Naive thymus-derived CD4-positive, alpha-beta T cell (primary cell): Measurements from ENCODE around the gene ULK2. TPM values are rescaled to one million over a fixed set of nuclear protein-coding genes. Genes with fewer than 3 reads are reported as not detected.

Experiments used
- ATAC-seq: fragments of 150-1000 bp; cut with Tn5 transposase; 2 replicates; pipeline ENCODE4 v1.10.0; 2021; ENCODE audit warnings: mild to moderate bottlenecking, moderate library complexity
- CTCF ChIA-PET: fragments of 350-600 bp; sonication (Branson Sonifier 250); formaldehyde crosslinking; loops from one replicate; lab custom pipeline; 2021; ENCODE audit warnings: antibody characterized with exemption; lab: Charles Lee
- POLR2A ChIA-PET: fragments of 350-600 bp; sonication (Branson Sonifier 250); formaldehyde crosslinking; loops from one replicate; lab custom pipeline; 2021; ENCODE audit warnings: antibody characterized with exemption, inconsistent platforms; lab: Charles Lee
- DNase-seq, 9 donors: peaks; one replicate each; pipeline versions ENCODE4 v3.0.0 to v3.0.0-alpha.2; 2020 to 2022; ENCODE audit warnings: mixed read lengths in 1 of 9
- H3K27ac ChIP-seq: one replicate; pipeline ENCODE4 v1.7.0; 2013; ENCODE audit warnings: mild to moderate bottlenecking, low read depth, low read length, moderate library complexity
- H3K27me3 ChIP-seq, 2 donors: one replicate each; pipeline ENCODE4 v1.7.0; 2013; ENCODE audit warnings: low read length in 2 of 2, mild to moderate bottlenecking in 2 of 2, moderate library complexity in 2 of 2; ENCODE audit not compliant: control insufficient read depth in 2 of 2, insufficient read depth in 2 of 2
- H3K36me3 ChIP-seq, 3 experiments: 1 replicate in 2 of 3; 2 replicates in 1 of 3; pipeline ENCODE4 v1.7.0; 2013; ENCODE audit warnings: low read length in 3 of 3, mild to moderate bottlenecking in 3 of 3, moderate library complexity in 1 of 3; ENCODE audit not compliant: insufficient read depth in 3 of 3, control insufficient read depth in 2 of 3
- H3K4me1 ChIP-seq, 2 donors: one replicate each; pipeline ENCODE4 v1.7.0; 2013; ENCODE audit warnings: low read length in 2 of 2, mild to moderate bottlenecking in 2 of 2, moderate library complexity in 1 of 2; ENCODE audit not compliant: control insufficient read depth in 2 of 2, insufficient read depth in 2 of 2
- H3K4me3 ChIP-seq: 2 replicates; pipeline ENCODE4 v1.7.0; 2013; ENCODE audit warnings: mild to moderate bottlenecking, low read length
- H3K9me3 ChIP-seq, 3 experiments: 1 replicate in 2 of 3; 2 replicates in 1 of 3; pipeline ENCODE4 v1.7.0; 2013; ENCODE audit warnings: low read length in 3 of 3; ENCODE audit not compliant: control insufficient read depth in 2 of 3
- H3K27ac Mint-ChIP-seq, 9 donors: one replicate each; pipeline ENCODE4 v1.8.0; 2020 to 2022; ENCODE audit warnings: mixed read lengths in 9 of 9, mild to moderate bottlenecking in 8 of 9, moderate library complexity in 5 of 9, inconsistent platforms in 2 of 9
- H3K27me3 Mint-ChIP-seq, 5 donors: one replicate each; pipeline ENCODE4 v1.8.0; 2021 to 2022; ENCODE audit warnings: mixed read lengths in 5 of 5, mild to moderate bottlenecking in 1 of 5
- H3K36me3 Mint-ChIP-seq, 5 donors: one replicate each; pipeline ENCODE4 v1.8.0; 2020 to 2022; ENCODE audit warnings: mixed read lengths in 5 of 5, mild to moderate bottlenecking in 3 of 5, inconsistent platforms in 1 of 5
- H3K4me1 Mint-ChIP-seq, 7 donors: one replicate each; pipeline ENCODE4 v1.8.0; 2020 to 2022; ENCODE audit warnings: mixed read lengths in 7 of 7, mild to moderate bottlenecking in 3 of 7, inconsistent platforms in 1 of 7
- H3K4me3 Mint-ChIP-seq, 10 donors: one replicate each; pipeline ENCODE4 v1.8.0; 2020 to 2022; ENCODE audit warnings: mild to moderate bottlenecking in 10 of 10, mixed read lengths in 10 of 10, moderate library complexity in 6 of 10, inconsistent platforms in 2 of 10
- H3K9me3 Mint-ChIP-seq, 11 donors: one replicate each; pipeline ENCODE4 v1.8.0; 2020 to 2022; ENCODE audit warnings: mixed read lengths in 11 of 11, mild to moderate bottlenecking in 4 of 11, inconsistent platforms in 1 of 11, moderate library complexity in 1 of 11
- intact Hi-C, 2 donors: fragments of 100-400 bp; cut with micrococcal nuclease; formaldehyde crosslinking; loops; one replicate each; pipeline ENCODE4 v1.15.1; 2023
- polyA plus RNA-seq, 2 donors: library from polyadenylated mRNA; unstranded; fragments of 300-500 nt; fragmentation: Illumina TruSeq; gene quantifications; one replicate each; pipeline ENCODE4 v1.2.3, GENCODE V29; 2021
- total RNA-seq, 6 experiments: library from RNA in 5 of 6; stranded (reverse) in 5 of 6; gene quantifications; 1 replicate in 5 of 6; 2 replicates in 1 of 6; pipeline ENCODE4 v1.2.3 and lab custom pipeline; 2021 to 2026

ULK2 gene
- total and polyA plus RNA-seq, 7 experiments from 2014 or later = 7.3 to 21.2 (median 14.3) TPM

DNA sequence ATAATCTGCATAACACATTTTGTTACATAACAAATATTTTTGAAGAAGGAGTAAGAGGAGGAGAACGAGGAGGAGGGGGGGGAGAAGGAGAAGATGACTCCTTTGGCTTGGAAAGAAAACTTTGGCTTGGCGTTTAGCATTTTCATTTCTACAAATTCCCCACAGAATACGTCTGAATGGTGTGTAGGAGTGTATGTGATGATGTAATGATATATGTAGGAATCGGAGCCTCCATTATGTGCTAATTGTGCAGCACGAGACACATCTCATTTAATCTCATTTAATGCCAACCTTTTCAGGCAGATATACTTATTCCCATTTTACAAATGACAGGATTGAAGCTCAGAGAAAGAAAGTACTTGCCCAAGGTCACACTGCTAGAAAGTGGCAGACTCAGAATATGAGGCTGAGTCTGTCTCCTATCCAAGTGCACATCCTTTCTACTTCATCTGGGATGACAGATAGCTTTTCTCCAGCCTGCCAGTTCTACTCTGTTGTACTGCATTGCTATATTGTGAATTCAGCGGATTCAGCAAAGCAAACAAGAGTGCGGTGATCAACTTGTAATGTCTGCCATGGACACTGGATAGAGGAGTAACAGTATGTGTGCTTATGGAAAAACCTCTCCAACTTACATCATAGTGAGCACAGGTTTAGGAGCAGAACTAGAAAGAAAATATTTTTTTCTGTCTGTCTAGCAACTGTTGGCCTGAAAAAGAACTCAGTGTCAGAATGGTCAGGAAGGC, 140.9 kb downstream of the ULK2 start:
- ChIA-PET CTCF (interaction anchor here (0.6 to 1.2 kb wide), 3 partner anchors 19 to 130 kb away, joined by 3 read pairs; no protein-coding TSS in a partner anchor), POLR2A (interaction anchor here (0.7 kb wide), 2 partner anchors 62 to 79 kb away, joined by 3 read pairs; no protein-coding TSS in a partner anchor)
- Mint-ChIP-seq H3K36me3 (no peaks in the 10 kb centered on the region), H3K4me1 (peaks cover 6 to 49% (median 33%) of the 10 kb centered on the region in 7 donors), H3K27me3 (peaks cover 0 to 12% (median 0%) of the 10 kb centered on the region in 5 donors), H3K27ac (peak overlapping the region in 5 of 9 donors; percentile 24 to 92 (median 38)), H3K9me3 (peaks cover 0 to 2% (median 0%) of the 10 kb centered on the region in 11 donors), H3K4me3 (peak overlapping the region in 1 of 10 donors; percentile 47)
- Histone ChIP-seq H3K4me1 (peaks cover 12 to 21% of the 10 kb centered on the region in 2 donors), H3K27ac (no peak overlapping the region), H3K27me3 (no peaks in the 10 kb centered on the region), H3K9me3 (no peaks in the 10 kb centered on the region), H3K4me3 (no peak overlapping the region), H3K36me3 (no peaks in the 10 kb centered on the region)
- intact Hi-C loops = no loop called here
- ATAC-seq (no peak), DNase-seq (no peak)

DNA sequence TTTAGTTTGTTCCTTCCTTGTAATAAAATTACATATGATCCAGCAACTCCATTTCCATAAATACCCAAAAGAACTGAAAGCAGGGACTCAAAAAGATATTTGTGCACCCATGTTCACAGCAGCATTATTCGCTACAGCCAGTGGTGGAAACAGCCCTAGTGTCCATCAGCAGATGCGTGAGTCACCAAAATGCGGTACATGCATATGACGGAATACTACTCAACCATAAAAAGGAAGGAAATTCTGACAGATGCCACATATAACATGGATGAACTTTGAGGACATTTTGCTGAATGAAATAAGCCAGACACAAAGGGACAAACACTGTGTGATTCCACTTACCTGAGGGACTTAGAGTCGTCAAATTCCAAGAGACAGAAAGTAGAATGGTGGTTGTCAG, 142.2 kb downstream of the ULK2 start:
- ChIA-PET POLR2A (interaction anchor here (0.7 to 1.0 kb wide), 2 partner anchors 20 to 77 kb away, joined by 3 to 5 read pairs; partner anchors contain the start of gene ALDH3A2), CTCF (interaction anchor here (0.7 kb wide), 1 partner anchor 37 kb away, joined by 4 read pairs; no protein-coding TSS in a partner anchor)
- intact Hi-C loops = no loop called here

DNA sequence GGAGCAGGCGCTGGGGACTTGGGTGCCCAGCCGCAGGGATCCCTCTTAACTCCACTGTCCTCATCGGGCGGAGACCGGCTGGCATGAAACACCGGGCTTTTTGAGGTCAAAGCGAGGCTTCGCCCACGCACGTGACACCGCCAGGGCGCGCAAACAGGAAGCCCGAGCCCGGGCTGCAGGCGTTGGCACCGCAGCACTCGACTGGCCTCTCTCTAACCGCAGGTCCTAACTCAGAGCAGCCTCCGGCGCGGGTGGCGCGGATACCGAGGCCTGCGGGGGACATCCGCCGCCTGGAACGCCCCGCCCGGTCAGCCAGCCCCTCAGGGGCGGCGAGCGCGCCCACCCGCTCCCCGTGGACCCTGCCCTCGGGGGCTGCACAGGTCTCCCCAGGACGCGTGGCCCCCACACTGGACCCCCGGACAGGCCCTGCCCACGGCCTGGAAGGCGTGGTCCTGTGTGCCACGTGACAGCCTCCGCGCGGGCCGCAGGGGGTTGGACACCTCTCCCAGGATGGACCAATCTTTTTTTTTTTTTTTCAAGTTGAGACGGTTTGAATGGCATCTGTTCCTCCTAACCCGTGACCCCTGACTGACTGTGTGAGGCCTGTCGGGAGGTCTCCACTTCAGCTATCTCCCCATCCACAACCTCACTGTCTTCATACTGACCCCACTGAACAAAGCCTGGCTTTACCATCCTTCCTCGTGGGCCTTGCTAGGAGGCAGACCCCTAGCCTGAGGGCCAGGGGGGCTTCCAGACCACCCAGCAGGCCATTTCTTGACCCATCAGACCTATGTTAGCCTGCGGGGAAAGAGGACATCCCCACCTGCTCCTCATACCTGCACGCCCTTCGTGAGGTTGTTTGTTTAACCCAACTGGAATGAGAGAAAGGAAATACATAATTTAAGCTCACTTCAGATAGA, 143.0 kb downstream of the ULK2 start:
- POLR2A ChIA-PET = interaction anchor here (0.7 to 1.0 kb wide), 2 partner anchors 20 to 76 kb away, joined by 3 to 5 read pairs; partner anchors contain the start of gene ALDH3A2
- Mint-ChIP-seq H3K27ac (peak overlapping the region in 8 of 9 donors; percentile 72 to 93 (median 86)), H3K4me1 (peaks cover 6 to 49% (median 33%) of the 10 kb centered on the region in 7 donors), H3K27me3 (peaks cover 0 to 12% (median 0%) of the 10 kb centered on the region in 5 donors), H3K36me3 (no peaks in the 10 kb centered on the region), H3K9me3 (peaks cover 0 to 2% (median 0%) of the 10 kb centered on the region in 11 donors), H3K4me3 (peak overlapping the region; percentile 29 to 85 (median 75))
- Histone ChIP-seq H3K36me3 (no peaks in the 10 kb centered on the region), H3K27me3 (no peaks in the 10 kb centered on the region), H3K4me1 (peaks cover 12 to 21% of the 10 kb centered on the region in 2 donors), H3K9me3 (no peaks in the 10 kb centered on the region), H3K4me3 (peak overlapping the region; percentile 19), H3K27ac (peak overlapping the region; percentile 12)
- CTCF ChIA-PET = interaction anchor here (0.7 kb wide), 1 partner anchor 38 kb away, joined by 4 read pairs; no protein-coding TSS in a partner anchor
- ATAC-seq (peak; percentile 83), DNase-seq (peak in 8 of 9 donors; percentile 18 to 35 (median 30))
- intact Hi-C loops = loop anchor here in 1 of 2 donors (5.0 kb wide), 1 partner anchor 77 kb away; the partner anchor contains the start of gene ALDH3A2

More for the DNA sequence above, 142.2 kb downstream of the ULK2 start:
- H3K36me3 Mint-ChIP-seq = no peaks in the 10 kb centered on the region
- ATAC-seq (peak; percentile 53), DNase-seq (no peak)
- Histone ChIP-seq H3K4me3 (no peak overlapping the region), H3K36me3 (no peaks in the 10 kb centered on the region), H3K27ac (no peak overlapping the region), H3K9me3 (no peaks in the 10 kb centered on the region), H3K4me1 (peaks cover 12 to 21% of the 10 kb centered on the region in 2 donors), H3K27me3 (no peaks in the 10 kb centered on the region)
- peak overlapping the region; percentile 29 to 85 (median 75) for H3K4me3 Mint-ChIP-seq
- peaks cover 0 to 12% (median 0%) of the 10 kb centered on the region in 5 donors for H3K27me3 Mint-ChIP-seq
- H3K4me1 Mint-ChIP-seq = peaks cover 6 to 49% (median 33%) of the 10 kb centered on the region in 7 donors
- H3K27ac Mint-ChIP-seq = peak overlapping the region in 8 of 9 donors; percentile 72 to 93 (median 86)
- H3K9me3 Mint-ChIP-seq = peaks cover 0 to 2% (median 0%) of the 10 kb centered on the region in 11 donors

DNA sequence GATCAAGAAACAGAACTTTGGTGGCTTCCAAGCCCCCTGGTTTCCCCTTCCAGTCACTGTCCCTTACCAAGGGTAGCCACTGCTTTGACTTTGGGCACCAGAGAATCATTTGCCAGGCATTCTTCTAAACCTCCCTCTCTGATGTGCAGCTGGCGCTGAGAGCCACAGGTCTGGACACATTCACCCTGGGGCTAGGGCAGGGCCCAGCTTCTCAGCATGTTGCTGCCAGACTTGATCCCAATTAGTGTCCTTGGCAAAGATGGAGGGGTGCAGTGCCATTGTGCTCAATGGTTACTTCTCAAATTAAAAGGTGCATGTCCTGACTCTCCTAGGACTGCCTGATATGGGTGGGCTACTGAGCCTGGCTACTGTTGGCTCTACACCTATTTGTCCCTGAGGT, 143.8 kb downstream of the ULK2 start:
- Mint-ChIP-seq H3K27ac (peak overlapping the region in 8 of 9 donors; percentile 36 to 92 (median 71)), H3K4me1 (peaks cover 6 to 49% (median 33%) of the 10 kb centered on the region in 7 donors), H3K27me3 (peaks cover 0 to 12% (median 0%) of the 10 kb centered on the region in 5 donors), H3K9me3 (peaks cover 0 to 2% (median 0%) of the 10 kb centered on the region in 11 donors), H3K36me3 (no peaks in the 10 kb centered on the region), H3K4me3 (peak overlapping the region in 8 of 10 donors; percentile 20 to 74 (median 56))
- peak in 1 of 9 donors; percentile 7 for DNase-seq
- Histone ChIP-seq H3K9me3 (no peaks in the 10 kb centered on the region), H3K36me3 (no peaks in the 10 kb centered on the region), H3K4me1 (peaks cover 12 to 21% of the 10 kb centered on the region in 2 donors), H3K27ac (peak overlapping the region; percentile 12), H3K27me3 (no peaks in the 10 kb centered on the region), H3K4me3 (peak overlapping the region; percentile 19)
- intact Hi-C loops = loop anchor here in 1 of 2 donors (5.0 kb wide), 1 partner anchor 77 kb away; the partner anchor contains the start of gene ALDH3A2
- ChIA-PET POLR2A (no interaction called here), CTCF (no interaction called here)
- no peak for ATAC-seq

Other genes with a start within 250 kb of the ULK2 start
- 10 to 100 TPM; 26.3 to 53.4 (median 32.4) TPM for gene ALDH3A2, start 219.2 kb downstream of the ULK2 start, total RNA-seq
- 10 to 100 TPM; 25.2 to 26.2 TPM for gene ALDH3A2, start 219.2 kb downstream of the ULK2 start, polyA plus RNA-seq
- not detected for gene SLC47A2, start 151.4 kb downstream of the ULK2 start, total RNA-seq
- not detected for gene SLC47A2, start 151.4 kb downstream of the ULK2 start, polyA plus RNA-seq
- under 1 TPM in 1 of 5 experiments, not detected in 4; 0.61 TPM for gene ALDH3A1, start 119.6 kb downstream of the ULK2 start, total RNA-seq
- gene ALDH3A1, start 119.6 kb downstream of the ULK2 start, polyA plus RNA-seq = not detected
- gene AKAP10, start 109.9 kb upstream of the ULK2 start, total RNA-seq = 10 to 100 TPM; 40.5 to 69.0 (median 51.0) TPM
- 10 to 100 TPM; 17.0 to 34.2 TPM for gene AKAP10, start 109.9 kb upstream of the ULK2 start, polyA plus RNA-seq
- gene SPECC1, start 141.4 kb upstream of the ULK2 start, total RNA-seq = 10 to 100 TPM in 1 of 5 experiments, 1 to 10 TPM in 4; 1.2 to 37.5 (median 5.7) TPM
- 1 to 10 TPM; 2.6 to 4.7 TPM for gene SPECC1, start 141.4 kb upstream of the ULK2 start, polyA plus RNA-seq